ENCODE measurements around the gene SLC5A5. TPM values are rescaled to one million over a fixed set of nuclear protein-coding genes. Genes with fewer than 3 reads are reported as not detected.

The SLC5A5 gene
- polyA plus RNA-seq, 1 of the 3 experiments (the other 2 are of a cell fraction): 0.02 TPM

- no peaks in the 10 kb centered on the region; the same call in 1 of the 2 replicates for H3K27me3 ChIP-seq (ENCODE audit: insufficient read depth)
- peaks cover 32 to 37% of the 10 kb centered on the region in 2 experiments for H3K36me3 ChIP-seq (replicated peaks in 1 of 2; ENCODE audit: control insufficient read depth in 1 of 2, insufficient read depth in 2 of 2, low read length in 1 of 2)
- no peaks in the 10 kb centered on the region for H3K9me3 ChIP-seq
- peaks cover 34% of the 10 kb centered on the region for H3F3A ChIP-seq (replicated peaks; ENCODE audit: insufficient read depth)
- H3K9me2 ChIP-seq: no peaks in the 10 kb centered on the region
- no peak overlapping the region for H2AFZ ChIP-seq (ENCODE audit: low read depth)
- POLR2A ChIA-PET: interaction anchor here (2.8 kb wide), 1 partner anchor 66 kb away, joined by 12 read pairs; the partner anchor contains the start of gene CCDC124
- peaks cover 14% of the 10 kb centered on the region for H3K79me2 ChIP-seq (ENCODE audit: insufficient read depth)
- H3K9ac ChIP-seq: no peak overlapping the region
- TF ChIP-seq RFX5 (IDR thresholded peaks at IDR 0.05; ENCODE audit: low read length) (no peak), NFIC (IDR thresholded peaks at IDR 0.05; ENCODE audit: borderline replicate concordance) (no peak), ELF1 (IDR thresholded peaks at IDR 0.05) (no peak), SIN3A (IDR thresholded peaks at IDR 0.05; ENCODE audit: borderline replicate concordance, low read depth, low read length) (no peak), TAF1 (IDR thresholded peaks at IDR 0.05; ENCODE audit: borderline replicate concordance, low read depth, low read length) (no peak), GABPA (IDR thresholded peaks at IDR 0.05; ENCODE audit: low read depth) (no peak), SMC3 (IDR thresholded peaks at IDR 0.05; ENCODE audit: low read depth, low read length) (no peak), FOXM1 (IDR thresholded peaks at IDR 0.05; ENCODE audit: low read depth) (no peak), EZH2phosphoT487 (IDR thresholded peaks at IDR 0.05; ENCODE audit: borderline replicate concordance, low read depth) (no peak)
- TF ChIP-seq, protein P1, sequence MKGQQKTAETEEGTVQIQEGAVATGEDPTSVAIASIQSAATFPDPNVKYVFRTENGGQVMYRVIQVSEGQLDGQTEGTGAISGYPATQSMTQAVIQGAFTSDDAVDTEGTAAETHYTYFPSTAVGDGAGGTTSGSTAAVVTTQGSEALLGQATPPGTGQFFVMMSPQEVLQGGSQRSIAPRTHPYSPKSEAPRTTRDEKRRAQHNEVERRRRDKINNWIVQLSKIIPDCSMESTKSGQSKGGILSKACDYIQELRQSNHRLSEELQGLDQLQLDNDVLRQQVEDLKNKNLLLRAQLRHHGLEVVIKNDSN (IDR thresholded peaks at IDR 0.05; ENCODE audit: borderline replicate concordance, low read depth): no peak
- TF ChIP-seq, protein P2, sequence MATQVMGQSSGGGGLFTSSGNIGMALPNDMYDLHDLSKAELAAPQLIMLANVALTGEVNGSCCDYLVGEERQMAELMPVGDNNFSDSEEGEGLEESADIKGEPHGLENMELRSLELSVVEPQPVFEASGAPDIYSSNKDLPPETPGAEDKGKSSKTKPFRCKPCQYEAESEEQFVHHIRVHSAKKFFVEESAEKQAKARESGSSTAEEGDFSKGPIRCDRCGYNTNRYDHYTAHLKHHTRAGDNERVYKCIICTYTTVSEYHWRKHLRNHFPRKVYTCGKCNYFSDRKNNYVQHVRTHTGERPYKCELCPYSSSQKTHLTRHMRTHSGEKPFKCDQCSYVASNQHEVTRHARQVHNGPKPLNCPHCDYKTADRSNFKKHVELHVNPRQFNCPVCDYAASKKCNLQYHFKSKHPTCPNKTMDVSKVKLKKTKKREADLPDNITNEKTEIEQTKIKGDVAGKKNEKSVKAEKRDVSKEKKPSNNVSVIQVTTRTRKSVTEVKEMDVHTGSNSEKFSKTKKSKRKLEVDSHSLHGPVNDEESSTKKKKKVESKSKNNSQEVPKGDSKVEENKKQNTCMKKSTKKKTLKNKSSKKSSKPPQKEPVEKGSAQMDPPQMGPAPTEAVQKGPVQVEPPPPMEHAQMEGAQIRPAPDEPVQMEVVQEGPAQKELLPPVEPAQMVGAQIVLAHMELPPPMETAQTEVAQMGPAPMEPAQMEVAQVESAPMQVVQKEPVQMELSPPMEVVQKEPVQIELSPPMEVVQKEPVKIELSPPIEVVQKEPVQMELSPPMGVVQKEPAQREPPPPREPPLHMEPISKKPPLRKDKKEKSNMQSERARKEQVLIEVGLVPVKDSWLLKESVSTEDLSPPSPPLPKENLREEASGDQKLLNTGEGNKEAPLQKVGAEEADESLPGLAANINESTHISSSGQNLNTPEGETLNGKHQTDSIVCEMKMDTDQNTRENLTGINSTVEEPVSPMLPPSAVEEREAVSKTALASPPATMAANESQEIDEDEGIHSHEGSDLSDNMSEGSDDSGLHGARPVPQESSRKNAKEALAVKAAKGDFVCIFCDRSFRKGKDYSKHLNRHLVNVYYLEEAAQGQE (IDR thresholded peaks at IDR 0.05; ENCODE audit: low read depth, low read length): no peak
- peak; percentile 30 for DNase-seq
- H3K4me1 ChIP-seq (ENCODE audit: control insufficient read depth in 1 of 2, insufficient read depth in 2 of 2, low read depth in 1 of 2, low read length in 1 of 2): peaks cover 0 to 8% of the 10 kb centered on the region in 2 experiments; a peak in 1 of 4 replicates
- peaks cover 42% of the 10 kb centered on the region for H4K20me1 ChIP-seq (ENCODE audit: insufficient read depth)
- no peak overlapping the region for H3K27ac ChIP-seq (ENCODE audit: low read depth in 2 of 2, low read length in 1 of 2)
- no peak overlapping the region for H3K4me2 ChIP-seq
- CTCF ChIA-PET: interaction anchor here (13.8 kb wide), 1 partner anchor 68 kb away, joined by 139 read pairs; the partner anchor contains the start of gene CCDC124
- WGBS (ENCODE audit: low lambda C conversion rate): 89% methylated on average over 7 of the region's 8 CpGs
- H3K4me3 ChIP-seq (ENCODE audit: low read depth in 2 of 2, low read length in 1 of 2): no peak overlapping the region
Measured at GRCh38 chr19:17866312-17866963, 5.3 kb upstream of the SLC5A5 start.
